OCI-LY1 (cell line): ENCODE data around the gene PDZRN3.

Source experiments
- H2AFZ ChIP-seq: fragments of 200-600 bp; sonication (generic), shearing (Covaris generic); 2 replicates; pipeline ENCODE4 v1.6.0; 2014; ENCODE audit warnings: antibody characterized with exemption, mild to moderate bottlenecking, low read length
- H3F3A ChIP-seq: fragments of 200-600 bp; sonication (generic), shearing (Covaris generic); 2 replicates; pipeline ENCODE4 v1.6.0; 2014; ENCODE audit warnings: mild to moderate bottlenecking, antibody characterized with exemption, low read length, moderate library complexity; ENCODE audit not compliant: insufficient read depth
- H3K27ac ChIP-seq: fragments of 200-600 bp; sonication (generic); 2 replicates; pipeline ENCODE4 v1.5.1; 2014; ENCODE audit warnings: low read length, mixed run types, mild to moderate bottlenecking, low read depth; ENCODE audit not compliant: poor library complexity, severe bottlenecking
- H3K27me3 ChIP-seq: fragments of 200-600 bp; sonication (generic); 2 replicates; pipeline ENCODE4 v1.6.0; 2014; ENCODE audit warnings: antibody characterized with exemption, mild to moderate bottlenecking, low read length, moderate library complexity; ENCODE audit not compliant: insufficient read depth
- H3K36me3 ChIP-seq: fragments of 200-600 bp; sonication (generic); 2 replicates; pipeline ENCODE4 v1.6.1; 2014; ENCODE audit warnings: mild to moderate bottlenecking, antibody characterized with exemption, low read length, moderate library complexity, mixed read lengths; ENCODE audit not compliant: insufficient read depth
- H3K4me1 ChIP-seq: fragments of 200-600 bp; sonication (generic); 2 replicates; pipeline ENCODE4 v1.5.1; 2014; ENCODE audit warnings: mild to moderate bottlenecking, low read length, moderate library complexity; ENCODE audit not compliant: insufficient read depth, severe bottlenecking
- H3K4me2 ChIP-seq: fragments of 200-600 bp; sonication (generic), shearing (Covaris generic); 2 replicates; pipeline ENCODE4 v1.6.1; 2014; ENCODE audit warnings: low read length
- H3K4me3 ChIP-seq: fragments of 200-600 bp; sonication (generic); 2 replicates; pipeline ENCODE4 v1.5.1; 2014; ENCODE audit warnings: low read length, low read depth, mild to moderate bottlenecking, mixed read lengths; ENCODE audit not compliant: poor library complexity, severe bottlenecking
- H3K79me2 ChIP-seq: fragments of 200-600 bp; shearing (Covaris generic); 2 replicates; pipeline ENCODE4 v1.6.1; 2016; ENCODE audit warnings: mixed run types, low read length, mixed read lengths; ENCODE audit not compliant: insufficient read depth
- H3K9ac ChIP-seq: fragments of 200-600 bp; sonication (generic), shearing (Covaris generic); 2 replicates; pipeline ENCODE4 v1.6.1; 2014; ENCODE audit warnings: mild to moderate bottlenecking, low read length, mixed read lengths
- H3K9me2 ChIP-seq: fragments of 200-600 bp; sonication (generic), shearing (Covaris generic); 2 replicates; pipeline ENCODE4 v1.6.1; 2014; ENCODE audit warnings: low read depth, mild to moderate bottlenecking, low read length, mixed read lengths
- H3K9me3 ChIP-seq: fragments of 200-600 bp; shearing (Covaris generic); 2 replicates; pipeline ENCODE4 v1.6.1; 2014; ENCODE audit warnings: low read length, mixed read lengths
- H4K20me1 ChIP-seq: fragments of 200-600 bp; sonication (generic), shearing (Covaris generic); 2 replicates; pipeline ENCODE4 v1.6.0; 2016; ENCODE audit warnings: mild to moderate bottlenecking, low read length; ENCODE audit not compliant: insufficient read depth
- EZH2 ChIP-seq: fragments of 200-600 bp; sonication (generic), shearing (Covaris generic); IDR thresholded peaks from 2 replicates; pipeline ENCODE4 v1.8.0; 2017; ENCODE audit warnings: borderline replicate concordance, mixed run types, mild to moderate bottlenecking, antibody characterized with exemption, low read length, moderate library complexity, mixed read lengths
- TF ChIP-seq, protein P1 (sequence below): fragments of 200-600 bp; sonication (generic), shearing (Covaris generic); IDR thresholded peaks from 2 replicates; pipeline ENCODE4 v1.5.1; 2017; ENCODE audit warnings: mild to moderate bottlenecking, antibody characterized with exemption, low read length, moderate library complexity, mixed read lengths

Gene PDZRN3

DNA sequence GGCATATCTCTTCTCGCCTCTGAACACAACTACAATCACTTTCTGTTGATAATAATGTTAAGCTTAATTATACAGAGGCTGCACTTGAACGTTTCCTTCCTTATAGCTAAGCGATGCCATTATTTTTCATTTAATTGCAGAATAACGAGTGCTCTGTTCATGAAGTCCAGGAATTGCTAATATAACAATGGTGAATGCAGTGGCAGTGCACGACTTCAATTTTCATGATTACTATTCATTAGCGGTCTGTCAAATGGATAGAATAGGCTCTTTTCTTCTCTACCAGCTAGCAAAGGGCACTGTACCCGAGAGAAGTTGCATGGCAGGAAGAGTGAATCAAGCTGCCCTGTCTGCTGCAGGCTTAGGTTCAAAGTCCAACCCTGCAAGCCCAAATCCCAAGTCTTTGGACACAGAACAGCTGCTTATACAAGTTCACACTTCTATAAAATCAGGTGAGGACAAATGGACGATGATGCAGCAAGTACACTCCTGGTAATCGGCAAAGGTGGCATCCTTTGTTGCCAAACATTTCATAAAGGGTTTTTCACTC, 75.6 kb downstream of the PDZRN3 start:
- TF ChIP-seq, protein P1, sequence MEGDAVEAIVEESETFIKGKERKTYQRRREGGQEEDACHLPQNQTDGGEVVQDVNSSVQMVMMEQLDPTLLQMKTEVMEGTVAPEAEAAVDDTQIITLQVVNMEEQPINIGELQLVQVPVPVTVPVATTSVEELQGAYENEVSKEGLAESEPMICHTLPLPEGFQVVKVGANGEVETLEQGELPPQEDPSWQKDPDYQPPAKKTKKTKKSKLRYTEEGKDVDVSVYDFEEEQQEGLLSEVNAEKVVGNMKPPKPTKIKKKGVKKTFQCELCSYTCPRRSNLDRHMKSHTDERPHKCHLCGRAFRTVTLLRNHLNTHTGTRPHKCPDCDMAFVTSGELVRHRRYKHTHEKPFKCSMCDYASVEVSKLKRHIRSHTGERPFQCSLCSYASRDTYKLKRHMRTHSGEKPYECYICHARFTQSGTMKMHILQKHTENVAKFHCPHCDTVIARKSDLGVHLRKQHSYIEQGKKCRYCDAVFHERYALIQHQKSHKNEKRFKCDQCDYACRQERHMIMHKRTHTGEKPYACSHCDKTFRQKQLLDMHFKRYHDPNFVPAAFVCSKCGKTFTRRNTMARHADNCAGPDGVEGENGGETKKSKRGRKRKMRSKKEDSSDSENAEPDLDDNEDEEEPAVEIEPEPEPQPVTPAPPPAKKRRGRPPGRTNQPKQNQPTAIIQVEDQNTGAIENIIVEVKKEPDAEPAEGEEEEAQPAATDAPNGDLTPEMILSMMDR: no peak
- no peak for TF ChIP-seq EZH2
- Histone ChIP-seq H3K9me3 (no peaks in the 10 kb centered on the region), H3K79me2 (no peaks in the 10 kb centered on the region), H3F3A (no peaks in the 10 kb centered on the region), H3K36me3 (no peaks in the 10 kb centered on the region), H3K27me3 (peaks cover 4% of the 10 kb centered on the region; the same call in 1 of the 2 replicates), H3K27ac (no peak overlapping the region), H3K9me2 (no peaks in the 10 kb centered on the region), H3K9ac (no peak overlapping the region), H3K4me2 (no peak overlapping the region), H3K4me3 (no peak overlapping the region), H2AFZ (no peak overlapping the region), H3K4me1 (no peaks in the 10 kb centered on the region), H4K20me1 (no peaks in the 10 kb centered on the region)

DNA sequence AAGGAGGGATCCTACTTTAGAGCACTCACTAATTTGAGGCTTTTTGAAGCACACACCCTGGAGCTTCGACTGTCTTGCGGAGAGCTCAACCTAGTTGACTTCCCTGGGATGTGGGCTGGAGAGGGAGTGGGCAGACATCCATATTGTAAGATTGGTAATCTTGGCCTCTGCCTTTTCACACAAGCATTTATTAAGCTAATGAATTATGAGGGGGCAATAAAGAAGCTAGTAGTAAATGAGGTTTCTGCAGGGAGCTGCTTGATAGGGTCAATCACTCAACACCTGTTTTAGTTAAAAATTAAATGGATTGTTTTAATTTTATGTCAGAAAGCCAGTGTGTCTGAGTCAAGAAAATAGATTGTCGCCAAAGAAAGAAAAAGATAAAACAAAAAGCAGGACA, 76.3 kb downstream of the PDZRN3 start:
- no peaks in the 10 kb centered on the region for H4K20me1 ChIP-seq
- no peaks in the 10 kb centered on the region for H3K79me2 ChIP-seq
- H3F3A ChIP-seq: no peaks in the 10 kb centered on the region
- no peaks in the 10 kb centered on the region for H3K36me3 ChIP-seq
- H3K4me1 ChIP-seq: no peaks in the 10 kb centered on the region
- no peak overlapping the region for H2AFZ ChIP-seq
- H3K4me3 ChIP-seq: no peak overlapping the region
- TF ChIP-seq, protein P1: no peak
- TF ChIP-seq EZH2: no peak
- H3K9me2 ChIP-seq: no peaks in the 10 kb centered on the region
- H3K9me3 ChIP-seq: no peaks in the 10 kb centered on the region
- H3K27me3 ChIP-seq: peaks cover 4% of the 10 kb centered on the region; the same call in 1 of the 2 replicates
- H3K9ac ChIP-seq: no peak overlapping the region
- H3K4me2 ChIP-seq: no peak overlapping the region
- H3K27ac ChIP-seq: no peak overlapping the region

DNA sequence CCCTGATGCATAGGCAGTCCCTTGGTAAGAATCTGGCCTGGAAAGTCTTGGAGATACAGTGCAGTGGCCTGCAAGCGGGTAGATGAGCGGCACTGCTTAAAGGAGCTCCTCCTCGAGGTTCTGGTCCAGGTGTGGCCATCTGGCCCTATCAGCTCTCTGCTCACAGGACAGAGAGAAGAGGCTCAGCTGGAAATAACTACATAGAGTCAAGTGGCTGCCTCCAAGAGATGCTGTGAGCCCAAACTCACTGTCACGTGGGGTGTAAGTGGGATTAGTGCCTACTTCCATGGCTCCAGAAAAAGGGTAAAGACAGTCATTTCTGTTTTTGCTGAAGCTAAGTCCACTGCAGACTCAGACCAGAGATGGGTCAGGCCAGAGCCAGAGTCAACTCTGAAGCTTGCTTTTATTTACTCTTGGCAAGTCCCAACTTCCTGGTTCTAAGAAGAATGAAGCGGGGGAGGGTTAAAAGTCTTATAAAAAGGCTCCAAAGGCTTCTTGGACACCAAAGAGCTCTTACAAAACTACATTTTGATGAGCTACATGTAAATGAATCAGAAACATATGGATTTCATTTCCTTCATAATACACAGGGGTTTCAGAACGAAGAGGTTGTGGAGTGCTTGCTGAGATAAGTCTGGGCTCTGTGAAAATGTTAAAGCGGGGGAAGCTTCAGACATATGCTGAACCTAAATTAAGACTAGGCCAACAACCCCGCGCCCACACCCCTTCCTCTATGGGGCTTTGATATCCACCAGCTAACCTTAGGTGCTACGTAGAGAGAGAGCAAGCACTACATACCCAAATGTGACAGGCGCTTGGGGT, 77.1 kb downstream of the PDZRN3 start:
- Histone ChIP-seq H3F3A (no peaks in the 10 kb centered on the region), H3K9ac (no peak overlapping the region), H3K4me1 (no peaks in the 10 kb centered on the region), H2AFZ (no peak overlapping the region), H3K9me2 (no peaks in the 10 kb centered on the region), H3K36me3 (no peaks in the 10 kb centered on the region), H3K27me3 (peaks cover 4% of the 10 kb centered on the region; the same call in 1 of the 2 replicates), H3K79me2 (no peaks in the 10 kb centered on the region), H3K9me3 (no peaks in the 10 kb centered on the region), H3K4me2 (no peak overlapping the region), H4K20me1 (no peaks in the 10 kb centered on the region), H3K27ac (no peak overlapping the region), H3K4me3 (no peak overlapping the region)
- no peak for TF ChIP-seq EZH2
- TF ChIP-seq, protein P1: no peak
